MG63 (cell line): ENCODE measurements around the gene SMIM30. TPM values are rescaled to one million over a fixed set of nuclear protein-coding genes. Genes with fewer than 3 reads are reported as not detected.

Experiments
- DNase-seq: peaks from one replicate; pipeline ENCODE4 v3.0.0-alpha.2; 2020
- H3K27me3 ChIP-seq: fragments of 250-450 bp; sonication (Bioruptor Pico); 2 replicates; pipeline ENCODE4 v1.5.1; 2020; ENCODE audit warnings: mild to moderate bottlenecking, moderate library complexity
- H3K36me3 ChIP-seq: fragments of 250-450 bp; sonication (Bioruptor Pico); 2 replicates; pipeline ENCODE4 v1.5.1; 2020; ENCODE audit warnings: mild to moderate bottlenecking, moderate library complexity
- H3K4me3 ChIP-seq: fragments of 250-450 bp; sonication (Bioruptor Pico); 2 replicates; pipeline ENCODE4 v1.5.1; 2020; ENCODE audit warnings: mild to moderate bottlenecking, moderate library complexity
- H3K9me3 ChIP-seq: fragments of 250-450 bp; sonication (Bioruptor Pico); 2 replicates; pipeline ENCODE4 v1.5.1; 2020; ENCODE audit warnings: mild to moderate bottlenecking, moderate library complexity
- total RNA-seq: library from RNA; depleted of rRNA; stranded (reverse); fragments of >200 nt; shearing (Covaris generic); gene quantifications from 2 replicates; pipeline ENCODE4 v1.2.3, GENCODE V29; 2014; ENCODE audit warnings: low replicate concordance; rRNA removed

The SMIM30 gene
- total RNA-seq, 1 experiment from 2014 or later: 45.1 TPM

DNA sequence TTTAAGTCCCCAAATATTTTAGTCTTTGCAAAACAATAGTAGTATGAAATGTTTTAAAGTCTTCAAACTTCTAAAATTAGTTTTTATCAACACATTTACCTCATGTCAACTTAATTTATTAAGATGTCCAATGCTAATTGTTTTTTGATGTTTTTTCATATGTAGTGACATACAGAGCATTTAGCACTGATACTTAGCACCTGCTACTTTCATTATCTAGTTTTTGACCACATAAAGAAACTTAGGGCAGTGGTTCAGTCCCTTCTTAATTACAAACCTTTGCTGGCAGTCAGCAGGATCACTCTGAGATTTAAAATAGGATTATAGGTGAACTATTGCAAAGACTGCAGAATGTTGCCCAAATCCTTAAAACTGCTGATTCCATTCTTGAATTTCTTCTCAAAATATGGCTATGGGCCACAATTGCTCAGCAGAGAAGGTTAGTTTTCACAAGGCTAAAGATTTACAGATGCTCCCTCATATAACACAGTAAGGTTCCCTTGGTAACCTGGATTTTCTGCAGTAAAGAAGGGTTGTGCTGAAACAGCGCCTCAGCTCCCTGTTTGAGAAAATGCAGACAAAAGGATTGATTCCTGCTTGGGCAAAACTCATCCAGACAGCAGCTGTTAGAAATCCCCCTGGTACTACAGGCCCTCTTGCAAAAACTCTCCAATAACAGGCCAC is 35.1 kb downstream of the SMIM30 start:
- H3K36me3 ChIP-seq: no peaks in the 10 kb centered on the region
- no peaks in the 10 kb centered on the region for H3K27me3 ChIP-seq
- H3K4me3 ChIP-seq: no peak overlapping the region
- no peak for DNase-seq
- no peaks in the 10 kb centered on the region for H3K9me3 ChIP-seq

DNA sequence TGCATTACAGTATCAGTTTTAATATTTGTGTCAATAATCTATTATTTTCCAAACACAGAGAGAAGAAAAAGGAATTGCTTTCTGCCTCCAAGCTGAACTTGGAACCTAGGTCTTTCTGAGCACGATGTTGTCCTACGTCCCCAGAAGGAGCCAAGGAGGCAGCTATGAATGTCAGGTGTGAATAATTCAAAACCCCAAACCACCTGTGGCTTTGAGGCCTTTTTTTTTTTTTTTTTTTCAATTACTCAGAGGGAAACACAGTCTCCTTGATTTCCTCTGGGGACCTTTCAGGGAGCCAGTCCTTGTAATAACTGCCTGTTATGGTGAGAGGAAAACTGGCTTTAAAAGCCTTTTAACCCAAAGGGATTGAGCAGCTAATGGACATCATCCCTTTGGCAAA is 40.0 kb downstream of the SMIM30 start:
- no peaks in the 10 kb centered on the region for H3K9me3 ChIP-seq
- no peak overlapping the region for H3K4me3 ChIP-seq
- no peaks in the 10 kb centered on the region for H3K27me3 ChIP-seq
- H3K36me3 ChIP-seq: no peaks in the 10 kb centered on the region
- no peak for DNase-seq

DNA sequence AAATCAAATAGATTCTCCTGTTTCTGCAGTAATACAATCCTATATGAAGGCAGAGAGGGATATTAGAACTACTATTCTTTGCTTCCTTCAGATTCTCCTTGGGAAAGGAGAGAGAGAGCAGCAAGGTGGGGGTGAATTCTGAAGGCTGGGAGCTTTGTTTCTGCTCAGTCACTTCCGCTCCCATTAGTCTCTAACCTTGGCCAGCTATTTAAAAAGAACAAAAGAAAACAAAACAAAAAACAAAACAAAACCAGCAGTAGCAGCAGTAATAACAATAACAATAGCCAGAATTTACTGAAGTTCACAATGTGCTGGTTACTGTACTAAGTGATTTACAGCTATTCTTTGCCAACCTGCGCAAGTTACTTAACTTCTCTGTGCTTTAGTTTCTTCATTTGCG is 41.7 kb downstream of the SMIM30 start:
- Histone ChIP-seq H3K4me3 (no peak overlapping the region), H3K27me3 (no peaks in the 10 kb centered on the region), H3K9me3 (no peaks in the 10 kb centered on the region), H3K36me3 (no peaks in the 10 kb centered on the region)
- no peak for DNase-seq

DNA sequence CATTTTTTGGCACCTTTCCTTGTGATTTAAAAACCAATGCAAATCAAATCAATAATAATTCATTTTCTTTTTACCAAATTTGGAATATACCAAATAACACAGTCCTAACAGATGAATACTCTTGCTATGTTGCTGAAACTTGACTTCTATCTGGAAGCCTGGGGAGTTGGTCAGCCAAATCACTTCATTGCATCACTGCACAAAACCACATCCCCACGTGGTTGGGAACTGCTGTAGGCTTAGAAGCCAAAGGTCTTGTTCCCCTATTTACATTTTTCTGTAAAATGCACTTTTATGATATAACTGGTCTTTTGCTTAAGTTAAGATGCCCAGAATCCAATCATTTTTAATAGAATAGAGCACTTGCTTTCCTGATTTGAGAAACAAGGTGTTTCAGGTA is 46.9 kb downstream of the SMIM30 start:
- H3K4me3 ChIP-seq: no peak overlapping the region
- no peaks in the 10 kb centered on the region for H3K27me3 ChIP-seq
- H3K9me3 ChIP-seq: no peaks in the 10 kb centered on the region
- DNase-seq: no peak
- H3K36me3 ChIP-seq: no peaks in the 10 kb centered on the region

Other genes with a start within 250 kb of the SMIM30 start
- gene GPR85, start 31.7 kb downstream of the SMIM30 start, total RNA-seq: 1.3 and 1.8 TPM in 2 replicates